Measurements from ENCODE around the gene PRKCE.

The PRKCE gene

DNA sequence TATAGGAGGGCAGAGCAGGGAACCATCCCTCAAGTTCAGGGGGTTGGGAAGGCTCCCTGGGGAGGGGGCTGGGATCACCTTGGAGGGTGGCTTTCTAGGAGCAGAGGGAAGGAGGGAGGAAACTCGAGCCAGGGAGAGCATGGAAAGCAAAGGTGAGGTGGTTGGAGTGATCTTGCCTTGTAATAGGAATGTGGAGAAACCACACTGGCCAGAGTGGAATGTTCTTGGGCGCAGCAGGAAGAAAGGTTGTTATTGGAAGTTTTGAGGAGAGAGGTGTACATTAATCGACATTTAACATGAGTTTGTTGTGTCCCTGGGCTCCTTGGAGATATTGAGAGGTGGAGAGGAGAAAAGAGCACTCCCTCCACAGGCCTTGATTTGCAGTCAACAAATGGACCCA is 272.2 kb downstream of the PRKCE start:
- no peak for DNase-seq

DNA sequence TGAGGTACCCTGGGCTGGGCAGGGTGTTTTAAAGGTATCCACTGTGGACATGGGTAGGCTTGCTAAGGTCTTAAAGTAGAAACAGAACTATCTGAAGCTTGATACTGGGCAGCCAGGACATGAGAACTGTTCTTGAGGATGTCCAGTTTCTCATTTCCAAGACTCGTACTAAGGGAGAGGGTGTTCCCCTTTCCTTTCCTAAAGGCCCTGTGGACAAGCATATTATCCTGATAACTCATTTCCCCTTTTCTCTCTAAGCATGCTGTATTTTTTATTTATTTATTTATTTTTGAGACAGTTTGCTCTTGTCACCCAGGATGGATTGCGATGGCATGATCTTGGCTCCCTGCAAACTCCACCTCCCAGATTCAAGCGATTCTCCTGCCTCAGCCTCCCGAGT is 273.6 kb downstream of the PRKCE start:
- no peak for DNase-seq

DNA sequence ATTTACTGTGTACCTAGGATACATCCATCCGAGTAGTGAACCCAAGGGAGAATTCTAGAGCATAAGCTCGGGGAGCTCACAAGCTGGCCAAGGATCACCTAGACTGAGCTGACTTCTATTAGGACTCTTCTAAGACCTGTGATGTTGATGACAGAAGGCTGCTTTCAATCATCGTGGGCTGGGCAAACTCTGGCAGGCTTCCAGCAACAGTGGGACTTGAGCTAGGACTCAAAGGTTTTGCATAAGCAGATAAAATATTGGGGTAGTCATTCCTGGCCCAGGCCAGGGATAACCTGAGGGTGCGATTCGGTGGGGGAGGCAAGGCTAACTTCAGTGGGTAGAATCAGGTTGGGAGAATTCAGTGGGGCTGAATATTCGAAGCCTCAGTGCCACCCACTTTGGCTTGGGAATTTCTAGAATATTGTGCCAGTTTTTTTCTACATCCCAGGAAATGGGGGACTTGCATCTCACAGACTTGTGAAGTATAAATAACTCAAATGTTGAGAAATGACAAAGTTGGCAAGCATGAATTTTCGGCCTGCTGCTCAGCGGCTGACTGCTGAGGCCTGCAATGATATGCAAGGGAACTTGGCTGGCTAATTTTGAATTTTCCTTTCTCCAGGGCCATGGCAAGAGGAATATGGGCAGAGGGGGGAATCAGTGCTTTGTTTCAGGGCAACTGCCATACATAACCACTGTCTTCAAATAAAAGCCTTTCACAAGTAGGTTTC is 274.3 kb downstream of the PRKCE start:
- no peak for DNase-seq

DNA sequence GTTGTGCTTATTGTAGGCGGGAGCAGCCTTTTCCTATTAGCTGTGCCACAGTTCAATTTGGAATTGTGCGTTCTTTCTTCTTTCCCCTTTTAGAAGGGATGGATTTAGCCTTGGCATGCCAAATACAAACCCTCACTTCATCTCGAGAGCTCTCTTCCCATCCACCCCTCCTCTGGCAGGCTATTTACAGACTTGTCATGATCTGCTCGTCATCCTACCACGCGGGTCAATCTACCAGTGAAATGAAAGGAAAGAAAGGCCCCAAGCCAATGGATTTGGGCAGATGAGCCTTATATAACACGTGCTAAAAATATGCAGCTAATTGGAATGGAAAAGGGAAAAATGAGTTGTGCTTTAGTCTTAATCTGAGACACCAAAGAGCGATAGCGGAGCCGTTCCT is 277.5 kb downstream of the PRKCE start:
- DNase-seq = peak in 36 of 56 donors; percentile 7 to 83 (median 48)

DNA sequence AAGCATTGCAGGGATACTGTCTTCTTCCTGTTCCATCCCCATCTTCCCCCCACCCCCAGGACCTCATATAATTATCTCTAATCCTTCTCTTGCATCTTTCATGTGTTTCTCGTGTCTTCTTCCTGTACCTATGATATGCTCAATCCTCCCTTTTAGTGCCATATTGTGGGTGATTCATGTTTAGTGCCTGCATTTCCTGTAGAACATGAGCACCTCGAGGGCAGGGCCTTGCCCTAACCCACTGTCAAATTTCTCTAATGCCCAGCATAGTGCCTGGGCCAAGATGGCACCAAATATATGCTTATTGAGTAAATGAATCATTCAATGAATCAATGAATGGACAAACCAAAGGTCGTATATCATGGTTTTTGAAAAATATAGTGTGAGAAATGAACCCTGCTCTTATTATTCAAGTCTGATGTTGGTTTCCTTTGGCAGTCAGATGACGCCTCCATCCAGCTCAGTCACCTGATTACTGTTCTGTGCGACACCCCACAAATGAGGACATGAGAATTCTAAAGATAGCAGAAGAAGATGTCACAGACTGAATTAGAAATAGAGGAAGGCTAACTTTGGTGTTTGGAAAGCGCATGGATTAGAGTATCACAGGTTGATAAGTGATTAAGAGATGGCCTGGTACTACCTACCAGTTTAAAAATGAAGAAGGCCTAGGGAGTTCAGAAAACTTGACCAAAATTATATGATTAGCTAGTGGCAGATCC is 278.4 kb downstream of the PRKCE start:
- DNase-seq = peak in 8 of 56 donors; percentile 5 to 37 (median 10)

DNA sequence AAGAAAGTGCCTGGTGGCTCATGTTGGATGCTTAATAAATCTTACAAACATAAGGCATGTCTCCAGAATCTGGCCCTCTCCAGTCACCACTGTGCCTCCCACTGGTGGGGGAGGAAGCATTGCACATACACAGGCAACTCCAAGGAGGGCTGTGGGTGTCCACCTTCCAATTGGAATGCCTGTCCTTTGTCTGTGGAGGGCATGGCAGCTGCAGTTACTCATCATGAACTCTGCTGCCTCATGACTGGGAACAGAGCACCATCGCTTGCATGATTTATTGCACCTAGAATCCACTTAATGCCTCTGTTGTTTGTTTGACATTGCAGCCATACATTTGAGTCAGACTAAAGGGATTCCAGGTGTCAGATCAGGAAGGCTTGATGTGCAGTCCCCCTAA is 278.9 kb downstream of the PRKCE start:
- DNase-seq = no peak

DNA sequence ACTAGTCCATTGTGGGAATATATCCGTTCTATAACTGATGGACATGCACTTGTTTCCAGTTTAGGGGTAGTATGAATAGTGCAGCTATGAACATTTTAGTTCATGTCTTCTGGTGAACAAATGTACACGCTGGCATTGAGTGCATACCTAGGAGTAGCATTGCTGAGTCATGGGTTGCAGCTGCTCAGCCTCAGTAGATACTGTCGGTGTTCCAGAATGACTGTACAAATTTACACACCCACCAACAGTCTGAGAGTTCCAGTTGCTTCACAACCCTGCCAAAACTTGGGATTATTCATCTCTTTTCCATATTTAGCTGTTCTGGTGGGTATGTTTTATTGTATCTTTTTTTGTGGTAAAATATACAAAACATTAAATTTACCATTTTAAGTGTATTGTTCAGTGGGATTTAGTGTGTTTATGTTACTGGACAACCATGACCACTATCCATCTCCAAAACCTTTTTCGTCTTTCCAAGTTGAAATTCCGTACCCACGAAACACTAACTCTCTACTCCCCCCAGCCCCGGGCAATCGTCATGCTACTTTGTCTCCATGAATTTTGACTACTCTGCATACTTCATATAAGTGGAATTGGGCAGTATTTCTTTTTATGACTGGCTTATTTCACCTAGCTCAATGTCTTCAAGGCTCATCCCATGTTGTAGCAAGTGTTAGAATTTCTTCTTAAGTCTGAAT is 281.0 kb downstream of the PRKCE start:
- no peak for DNase-seq

DNA sequence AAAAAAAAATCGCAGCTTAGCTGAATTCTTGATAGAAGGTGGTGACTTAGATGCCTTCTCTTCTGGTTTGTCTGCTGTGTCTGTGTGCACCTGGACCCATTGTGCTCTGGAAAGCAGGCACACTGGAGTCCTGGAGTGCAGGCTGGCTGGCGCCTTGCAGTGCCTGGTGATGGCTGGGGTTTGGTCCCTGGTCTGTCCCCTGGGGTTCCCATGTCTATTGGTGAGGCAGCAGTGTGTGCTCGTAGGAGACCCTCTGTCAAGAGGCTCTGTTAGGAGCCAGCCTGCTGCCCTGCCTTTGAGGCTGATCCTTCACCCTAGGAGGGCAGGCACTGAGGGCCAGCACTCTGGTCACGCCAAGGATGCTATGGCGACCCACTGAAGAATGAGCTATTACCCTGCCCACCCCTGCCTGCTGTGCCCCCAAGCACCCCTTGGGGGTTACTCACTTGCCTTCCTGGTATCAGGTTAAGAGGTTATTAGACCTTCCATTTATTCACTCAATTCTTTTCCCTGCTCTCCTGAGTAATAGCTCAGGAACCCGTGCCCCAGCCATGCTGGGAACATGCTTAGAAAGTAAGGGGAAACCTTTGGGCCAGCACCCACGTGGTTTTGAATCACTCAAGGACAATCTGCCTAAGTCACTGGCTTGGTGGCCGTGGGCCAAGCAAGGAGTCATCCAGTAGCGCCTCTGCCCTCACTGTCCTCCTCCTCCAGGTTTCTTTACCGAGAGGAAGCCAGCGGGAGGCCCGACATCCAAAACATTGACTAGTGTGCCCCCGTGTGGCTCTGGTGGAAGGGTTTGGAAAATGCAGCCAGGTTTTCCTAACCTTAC is 284.5 kb downstream of the PRKCE start:
- DNase-seq = peak in 53 of 56 donors; percentile 7 to 89 (median 63)

DNA sequence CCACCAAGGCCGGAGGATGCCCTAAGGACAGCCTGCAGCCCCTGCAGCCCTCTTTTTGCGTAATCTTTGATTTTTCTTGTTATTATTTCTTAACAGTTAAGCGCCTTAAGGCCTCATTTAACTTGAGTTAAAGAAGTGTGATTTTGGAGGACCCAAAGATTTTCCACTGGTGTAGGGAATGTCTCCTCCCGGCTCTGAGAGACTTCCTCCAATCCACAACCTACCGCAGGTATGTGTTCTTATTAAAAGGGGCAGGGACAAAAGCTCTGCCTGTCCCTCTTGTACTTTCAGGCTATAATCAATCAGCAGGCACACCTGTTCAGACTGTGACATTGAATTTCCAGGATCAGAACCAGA is 285.1 kb downstream of the PRKCE start:
- DNase-seq = no peak

DNA sequence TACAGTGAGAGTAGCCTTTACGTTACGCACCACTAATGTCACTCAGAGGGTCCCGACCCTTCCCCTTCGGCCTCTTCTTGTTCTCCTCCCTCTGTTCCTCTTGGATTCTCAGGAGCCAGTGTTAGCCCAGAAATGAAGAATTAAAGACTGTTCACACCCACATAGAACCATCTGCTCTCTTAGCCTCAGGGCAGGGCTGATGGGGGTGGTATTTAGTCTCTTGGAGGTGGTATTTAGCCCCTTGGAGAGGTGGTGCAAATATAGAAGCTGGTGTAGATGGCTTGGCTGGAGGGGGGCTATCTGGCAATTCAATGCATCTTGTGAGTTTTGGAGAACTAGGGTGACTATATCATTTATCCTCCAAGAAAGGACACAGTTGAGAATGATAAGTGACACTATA is 286.5 kb downstream of the PRKCE start:
- no peak for DNase-seq

DNA sequence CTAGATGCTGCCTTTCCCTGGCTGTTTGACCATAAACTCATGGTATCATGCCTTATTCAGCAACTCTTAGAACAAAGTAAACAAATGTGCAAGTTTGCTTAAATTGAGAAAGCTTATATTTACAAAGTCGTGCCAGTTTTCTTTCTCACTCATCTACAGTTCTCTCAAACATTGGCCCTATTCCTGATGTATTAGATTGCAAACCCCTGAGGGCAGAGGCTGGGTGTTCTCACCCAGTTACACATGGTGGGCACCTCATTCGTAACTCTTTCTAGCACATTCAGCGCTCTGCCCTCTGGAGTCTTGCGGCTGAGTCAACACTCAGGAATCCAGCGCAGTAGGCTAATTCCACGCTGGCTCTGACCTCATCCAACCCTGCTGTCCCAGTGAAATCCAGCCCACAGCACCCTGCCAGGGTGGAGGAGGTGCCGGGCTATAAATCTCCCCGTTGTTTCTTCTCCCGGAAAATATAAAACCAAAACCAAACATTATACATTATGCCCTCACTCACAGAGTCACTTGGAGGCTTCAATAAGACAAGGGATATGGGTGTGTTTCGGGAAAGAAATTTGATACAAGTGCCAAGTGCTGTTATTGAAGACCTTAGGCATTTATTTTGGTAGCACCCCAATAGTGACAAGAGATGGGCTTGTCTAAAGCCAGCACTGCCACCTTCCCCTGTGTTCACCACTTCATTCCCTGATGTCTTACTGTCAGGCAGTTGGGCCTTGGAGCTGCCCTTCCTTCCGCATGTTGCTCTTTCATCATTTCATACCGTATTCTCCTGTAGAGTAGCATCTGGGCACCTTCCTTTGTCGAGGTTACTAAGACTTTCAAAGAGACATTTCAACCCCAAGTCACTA is 287.4 kb downstream of the PRKCE start:
- no peak for DNase-seq

DNA sequence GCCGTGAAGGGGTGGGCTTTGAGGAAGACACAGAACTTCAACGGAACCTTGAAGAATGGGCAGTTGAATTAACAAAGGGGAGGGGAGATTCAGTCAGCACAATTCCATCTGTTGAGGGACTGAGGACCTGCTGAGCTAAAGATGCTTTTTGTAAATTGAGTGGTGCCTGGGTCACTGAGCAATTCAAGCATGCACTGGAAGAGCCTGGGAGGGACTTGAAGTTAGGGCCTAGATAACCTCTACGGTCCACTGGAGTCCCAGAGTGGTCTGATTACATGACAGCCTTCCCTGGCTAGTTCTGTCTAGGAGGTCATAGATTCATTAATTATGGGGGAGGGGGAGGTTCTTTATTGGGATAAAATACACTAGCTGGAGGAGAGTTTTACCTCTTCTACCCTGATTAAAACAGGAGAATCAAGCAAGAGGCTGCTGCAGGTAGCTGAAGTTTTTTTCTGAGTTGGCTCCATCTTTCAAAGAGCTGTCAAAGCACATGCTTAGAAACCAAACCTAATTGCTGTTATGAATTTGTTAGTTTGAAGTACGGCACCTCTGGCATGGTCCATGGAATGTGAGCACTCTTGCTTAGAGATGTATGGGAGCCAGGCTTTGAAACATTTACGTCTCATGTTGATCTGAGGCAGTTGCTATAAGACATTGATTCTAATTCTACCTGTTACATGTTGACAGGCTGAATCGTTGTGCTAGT is 290.2 kb downstream of the PRKCE start:
- no peak for DNase-seq

DNA sequence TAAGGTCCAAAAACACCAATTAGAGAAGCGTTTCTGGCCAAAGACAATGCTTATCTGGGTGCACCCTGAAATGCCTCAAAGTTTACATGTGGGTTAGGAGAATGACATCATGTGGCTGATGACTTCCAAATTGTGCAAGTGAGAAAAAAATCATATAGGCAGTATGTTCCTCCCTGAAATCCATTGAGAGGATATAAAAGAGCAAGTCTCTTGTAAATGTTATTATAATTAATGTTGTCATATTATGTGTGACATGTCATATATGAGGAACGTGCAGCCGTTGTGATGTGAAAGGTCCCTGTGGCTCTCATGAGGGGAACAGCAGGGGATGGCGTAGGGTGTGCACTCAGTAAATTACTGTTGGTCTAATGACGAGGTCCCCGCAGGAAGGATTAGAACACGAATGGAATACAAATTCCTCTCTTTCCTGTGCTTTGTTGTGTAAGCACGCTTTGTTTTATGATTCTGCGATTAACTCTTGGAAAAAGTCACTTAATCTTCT is 290.8 kb downstream of the PRKCE start:
- no peak for DNase-seq

DNA sequence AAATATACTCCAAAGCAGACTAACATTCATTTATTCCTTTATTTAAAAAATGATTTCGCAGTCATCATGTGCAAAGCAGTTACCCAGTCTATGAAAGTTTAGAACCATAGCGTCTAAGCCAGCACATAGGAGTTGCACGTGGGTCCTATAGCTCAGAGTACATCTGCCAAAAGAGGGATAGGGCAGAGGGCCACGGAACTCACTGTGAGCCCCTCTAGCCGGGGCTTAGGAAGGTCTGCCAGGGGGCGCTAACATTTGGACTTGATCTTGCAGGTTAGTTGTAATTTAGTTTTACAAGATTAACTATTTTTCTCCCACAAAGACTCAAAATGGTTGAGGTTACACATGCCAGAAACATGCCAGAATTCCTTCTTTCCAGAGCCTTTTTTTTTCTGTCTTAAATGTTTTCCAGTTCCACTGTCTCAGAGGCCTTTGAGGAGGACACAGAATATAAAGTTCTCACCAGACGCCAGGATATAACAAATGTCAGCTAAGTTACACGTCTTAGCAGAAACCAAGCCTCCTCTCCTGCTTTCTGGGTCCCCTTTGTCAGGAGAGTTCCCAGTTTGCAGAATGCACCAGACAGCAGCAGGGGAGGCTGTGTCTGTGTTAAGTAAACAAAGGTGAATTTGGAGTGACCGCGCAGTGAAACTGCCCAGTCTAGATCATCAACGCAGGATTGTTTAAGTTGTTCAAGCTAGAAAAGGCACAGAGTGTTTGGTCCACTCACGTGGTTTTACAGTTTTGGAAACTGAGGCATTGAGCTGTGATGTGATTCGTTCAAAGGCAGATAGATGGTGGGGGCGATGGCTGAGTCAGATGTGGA is 292.0 kb downstream of the PRKCE start:
- DNase-seq = no peak

DNA sequence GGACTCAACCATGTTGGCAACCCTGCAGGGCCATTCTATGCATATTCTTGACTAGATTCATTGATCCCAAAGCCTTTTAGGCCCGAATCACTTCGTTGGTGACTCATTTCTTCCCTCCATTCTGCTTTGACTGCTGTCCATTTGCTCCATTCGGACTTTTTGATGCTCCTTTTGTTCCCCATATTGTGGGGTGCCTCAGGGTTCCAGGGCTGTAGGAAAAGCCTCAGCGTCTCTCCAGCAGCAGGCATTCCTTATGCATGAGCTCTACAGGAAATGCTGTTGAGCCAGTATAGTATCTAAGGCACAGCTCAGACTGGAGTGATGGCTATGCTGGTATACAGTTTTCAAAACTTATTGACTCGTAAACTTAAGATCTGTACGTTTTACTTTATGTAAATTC is 292.6 kb downstream of the PRKCE start:
- no peak for DNase-seq

DNA sequence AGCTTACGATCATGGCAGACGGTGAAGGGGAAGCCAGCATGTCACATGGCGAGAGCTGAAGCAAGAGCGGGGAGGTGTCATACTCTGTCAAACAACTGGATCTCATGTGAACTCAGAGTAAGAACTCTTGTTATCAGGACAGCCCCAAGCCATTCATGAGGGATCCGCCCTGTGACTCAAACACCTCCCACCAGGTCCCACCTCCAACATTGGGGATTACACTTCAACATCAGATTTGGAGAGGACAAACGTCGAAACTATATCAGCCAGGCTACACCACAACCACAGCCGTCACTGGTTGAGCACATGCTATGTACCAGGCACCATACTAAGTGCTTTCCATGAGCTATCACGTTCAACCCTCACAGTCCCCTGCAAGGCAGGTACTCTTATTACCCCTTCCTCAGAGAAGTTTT is 293.8 kb downstream of the PRKCE start:
- no peak for DNase-seq

DNA sequence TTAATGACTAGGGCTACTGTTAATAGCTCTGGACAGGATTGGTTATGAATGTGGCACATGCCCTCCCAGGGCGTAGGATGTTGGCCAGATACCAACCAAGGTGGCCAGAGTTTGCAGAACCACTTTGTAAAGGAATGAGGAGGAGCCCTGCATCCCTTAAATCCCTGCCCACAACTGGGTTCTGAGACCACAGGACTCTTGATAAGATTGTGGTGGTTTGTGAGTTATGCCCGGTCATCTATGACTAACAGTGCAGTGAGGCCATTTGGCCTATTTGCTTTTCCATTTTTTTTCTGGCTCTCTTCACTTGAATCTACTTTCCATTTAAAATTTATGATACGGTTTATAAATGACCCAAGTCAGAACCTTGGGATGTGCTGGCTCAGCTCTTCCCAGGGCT is 294.5 kb downstream of the PRKCE start:
- DNase-seq = no peak

DNA sequence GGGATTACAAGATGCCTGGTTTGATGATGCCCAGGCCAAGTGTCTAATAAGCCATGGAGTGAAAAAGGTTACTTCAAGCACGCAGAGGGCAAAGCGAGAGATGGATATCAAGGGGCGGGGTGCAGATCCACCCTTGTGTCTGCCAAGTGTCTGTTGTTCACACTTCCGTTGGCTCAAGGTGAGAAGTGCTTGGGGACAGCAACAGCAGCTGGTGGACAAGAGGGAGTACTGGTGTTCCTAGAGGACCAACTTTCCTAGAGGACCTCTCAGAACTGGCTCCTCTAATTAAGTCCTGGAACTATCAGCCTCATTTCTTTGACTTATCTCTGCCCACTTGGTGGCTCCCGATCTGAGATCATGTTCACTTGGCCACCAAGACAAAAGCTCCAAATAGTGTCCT is 299.1 kb downstream of the PRKCE start:
- DNase-seq = no peak
